GM12892 (cell line): ENCODE data around the gene TESK2.

Experiments used
- DNase-seq: peaks from one replicate; pipeline ENCODE4 v3.0.0; 2011; ENCODE audit not compliant: insufficient read length
- FAIRE-seq: peaks from 2 replicates; lab custom pipeline; 2011; peaks lifted over from hg19 to GRCh38; lab: Jason Lieb, UNC
- POLR2A ChIP-seq: IDR thresholded peaks from 2 replicates; pipeline ENCODE4 v1.6.1; 2011; ENCODE audit warnings: low read depth, low read length, control low read depth
- POLR2AphosphoS5 ChIP-seq: IDR thresholded peaks from 2 replicates; pipeline ENCODE4 v1.6.1; 2011; ENCODE audit warnings: low read depth, low read length, control low read depth
- TAF1 ChIP-seq: IDR thresholded peaks from 2 replicates; pipeline ENCODE4 v1.6.1; 2011; ENCODE audit warnings: low read depth, mild to moderate bottlenecking, control low read depth, low read length, borderline replicate concordance

The TESK2 gene

GRCh38 chr1:45452503-45452902 is 38.5 kb downstream of the TESK2 start:
- no peak for DNase-seq
- no peak for FAIRE-seq
- no peak for TF ChIP-seq TAF1
- TF ChIP-seq POLR2AphosphoS5 = no peak
- TF ChIP-seq POLR2A = no peak

DNA sequence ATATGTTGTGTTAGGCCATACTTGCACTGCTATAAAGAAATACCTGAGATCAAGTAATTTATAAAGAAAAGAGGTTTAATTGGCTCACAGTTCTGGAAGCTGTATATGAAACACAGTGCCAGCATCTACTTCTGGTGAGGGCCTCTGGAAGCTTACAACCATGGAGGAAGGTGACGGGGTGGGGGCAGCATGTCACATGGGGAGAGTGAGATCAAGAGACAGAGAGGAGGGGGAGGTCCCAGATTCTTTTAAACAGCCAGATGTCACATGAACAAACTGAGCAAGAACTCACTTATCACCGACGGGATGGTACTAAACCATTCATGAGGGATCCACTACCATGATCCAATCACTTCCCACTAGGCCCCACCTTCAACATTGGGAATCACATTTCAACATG is 42.6 kb downstream of the TESK2 start:
- no peak for FAIRE-seq
- TF ChIP-seq TAF1 = no peak
- TF ChIP-seq POLR2A = no peak
- no peak for TF ChIP-seq POLR2AphosphoS5
- DNase-seq = no peak

DNA sequence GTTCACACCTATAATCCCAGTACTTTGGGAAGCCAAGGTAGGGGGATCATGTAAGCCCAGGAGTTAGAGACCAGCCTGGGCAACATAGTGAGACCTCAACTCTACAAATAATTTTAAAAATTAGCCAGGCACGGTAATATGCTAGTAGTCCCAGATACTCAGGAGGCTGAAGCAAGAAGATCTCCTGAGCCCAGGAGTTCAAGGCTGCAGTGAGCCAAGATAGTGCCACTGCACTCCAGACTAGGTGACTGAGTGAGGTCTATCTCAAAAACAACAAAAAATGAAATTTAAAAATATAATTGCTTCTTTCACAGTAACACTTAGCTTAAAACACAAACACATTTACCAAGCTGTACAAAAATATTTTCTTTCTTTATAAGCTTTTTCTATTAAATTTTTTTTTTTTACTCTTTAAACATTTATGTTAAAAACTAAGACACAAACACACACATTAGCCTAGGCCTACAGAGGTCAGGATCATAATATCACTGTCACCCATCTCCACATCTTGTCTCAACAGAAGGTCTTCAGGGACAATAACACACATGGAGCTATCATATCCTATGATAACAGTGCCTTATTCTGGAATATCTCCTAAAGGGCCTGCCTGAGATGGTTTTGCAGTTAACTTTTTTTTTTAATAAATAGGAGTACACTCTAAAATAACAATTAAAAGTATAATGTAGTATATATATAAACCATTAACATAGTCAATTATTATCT is 43.9 kb downstream of the TESK2 start:
- DNase-seq = no peak
- no peak for FAIRE-seq
- TF ChIP-seq POLR2AphosphoS5 = no peak
- no peak for TF ChIP-seq POLR2A
- TF ChIP-seq TAF1 = no peak

DNA sequence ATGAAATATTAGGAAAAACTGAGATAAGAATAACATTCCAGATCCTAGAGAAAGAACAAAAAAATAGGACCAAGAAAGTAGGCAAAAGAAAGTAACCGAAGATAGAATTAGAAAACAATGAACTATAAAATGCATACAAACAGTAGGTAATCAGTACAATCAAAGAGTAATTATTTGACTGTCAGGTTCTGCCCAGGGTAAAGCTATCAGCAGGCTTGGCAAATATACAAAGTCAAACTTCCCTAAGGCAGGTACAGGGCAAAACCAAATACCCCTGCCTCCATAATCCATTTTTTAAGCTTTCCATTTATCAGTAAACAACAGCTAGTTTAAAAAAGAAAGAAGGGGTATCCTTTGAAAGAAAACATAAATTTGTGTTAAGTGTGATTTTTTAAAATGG is 44.4 kb downstream of the TESK2 start:
- DNase-seq = no peak
- no peak for FAIRE-seq
- TF ChIP-seq TAF1 = no peak
- TF ChIP-seq POLR2A = no peak
- no peak for TF ChIP-seq POLR2AphosphoS5

GRCh38 chr1:45444609-45445131 is 46.3 kb downstream of the TESK2 start:
- DNase-seq = no peak
- TF ChIP-seq POLR2AphosphoS5 = no peak
- no peak for TF ChIP-seq TAF1
- no peak for TF ChIP-seq POLR2A
- no peak for FAIRE-seq

DNA sequence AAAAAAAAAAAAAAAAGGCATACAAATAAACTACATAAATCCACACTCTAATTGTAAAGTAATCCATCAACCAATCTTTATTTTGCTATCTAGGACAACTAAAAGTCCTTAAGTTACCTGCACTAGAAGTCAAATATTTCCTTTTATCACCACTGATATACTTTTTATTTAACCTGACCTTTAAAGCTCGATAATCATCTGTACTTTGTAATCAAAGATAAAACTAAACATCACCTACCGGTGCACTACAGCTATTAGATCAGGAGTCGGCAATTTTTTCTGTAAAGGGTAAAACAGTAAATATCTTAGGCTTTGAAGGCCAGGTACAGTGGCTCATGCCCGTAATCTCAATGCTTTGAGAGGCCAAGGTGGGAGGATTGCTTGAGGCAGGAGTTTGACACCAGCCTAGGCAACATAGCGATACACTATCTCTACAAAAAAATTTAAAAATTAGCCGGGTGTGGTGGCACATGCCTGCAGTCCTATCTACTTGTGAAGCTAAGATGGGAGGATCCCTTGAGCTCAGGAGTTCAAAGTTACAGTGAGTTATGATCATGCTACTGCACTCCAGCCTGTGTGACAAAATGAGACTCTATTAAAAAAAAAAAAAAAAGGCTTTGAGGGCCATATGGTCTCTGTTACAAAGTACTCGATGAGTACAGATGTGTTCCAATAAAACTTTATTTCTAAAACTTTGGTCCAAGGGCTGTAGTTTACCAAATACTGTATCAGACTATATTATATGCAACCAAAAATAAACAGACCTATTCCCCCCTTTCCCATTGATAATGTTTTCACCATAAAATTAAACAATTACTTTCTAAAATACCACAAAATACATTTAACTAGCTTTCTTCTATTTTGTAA is 47.1 kb downstream of the TESK2 start:
- TF ChIP-seq POLR2AphosphoS5 = no peak
- TF ChIP-seq POLR2A = no peak
- TF ChIP-seq TAF1 = no peak
- FAIRE-seq = no peak
- DNase-seq = no peak

DNA sequence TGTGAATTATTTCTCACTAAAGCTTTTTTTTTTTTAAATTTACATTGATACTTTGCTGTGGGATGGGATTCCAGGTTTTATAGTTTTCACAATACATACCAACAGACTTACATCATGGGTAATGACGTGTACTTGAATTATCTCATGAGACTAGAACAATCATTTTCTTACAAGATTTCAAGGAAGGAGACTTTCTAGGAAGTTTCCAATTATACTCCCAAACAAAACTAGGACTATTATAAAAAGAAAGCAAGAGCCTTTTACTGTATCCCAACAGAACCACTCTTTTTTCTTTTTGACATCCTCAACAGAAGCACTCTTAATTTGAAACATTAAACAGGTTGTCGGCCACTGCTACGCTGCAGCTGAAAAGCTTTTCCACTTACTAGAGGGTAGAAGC is 48.7 kb downstream of the TESK2 start:
- DNase-seq (no peak), FAIRE-seq (no peak)
- TF ChIP-seq POLR2A = no peak

DNA sequence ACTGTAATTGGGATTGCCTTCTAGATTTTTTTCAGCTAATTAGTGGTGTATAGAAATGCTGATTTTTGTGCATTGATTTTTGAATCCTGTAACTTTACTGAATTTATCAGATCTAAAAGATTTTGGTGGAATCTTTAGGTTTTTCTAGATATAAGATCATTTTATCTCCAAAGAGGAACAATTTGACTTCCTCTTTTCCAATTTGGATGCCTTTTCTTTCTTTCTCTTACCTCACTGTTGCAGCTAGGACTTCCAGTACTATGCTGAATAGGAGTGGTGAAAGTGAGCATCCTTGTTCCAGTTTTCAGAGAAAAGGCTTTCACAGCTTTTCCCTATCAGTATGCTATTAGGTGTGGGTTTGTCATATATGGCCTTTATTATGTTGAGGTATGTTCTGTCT is 53.6 kb downstream of the TESK2 start:
- FAIRE-seq (no peak), DNase-seq (no peak)
- TF ChIP-seq POLR2AphosphoS5 (no peak), TAF1 (no peak), POLR2A (no peak)

- DNase-seq (no peak), FAIRE-seq (no peak)
- TF ChIP-seq TAF1 = no peak
- no peak for TF ChIP-seq POLR2AphosphoS5
- no peak for TF ChIP-seq POLR2A
These were observed 60.5 kb downstream of the TESK2 start for GRCh38 chr1:45430490-45430889.

GRCh38 chr1:45429561-45430159 is 61.3 kb downstream of the TESK2 start:
- FAIRE-seq (no peak), DNase-seq (no peak)
- no peak for TF ChIP-seq POLR2AphosphoS5
- no peak for TF ChIP-seq TAF1
- no peak for TF ChIP-seq POLR2A

GRCh38 chr1:45423906-45424678 is 66.9 kb downstream of the TESK2 start:
- no peak for TF ChIP-seq POLR2AphosphoS5
- no peak for TF ChIP-seq TAF1
- TF ChIP-seq POLR2A = no peak
- no peak for DNase-seq
- FAIRE-seq = no peak
